Activated T-cell treated with anti-CD3 and anti-CD28 coated beads, Interleukin-2, amount 50 U/mL, for 1 hour (primary cell): ENCODE results near the gene CAMTA1.
"Not testable (repeated sequence)": the region's sequence is repeated elsewhere in the genome, so short reads cannot be mapped to it uniquely, and the experiment has no call there.

Experiments
- DNase-seq: peaks from one replicate; pipeline ENCODE4 v3.0.0-alpha.2; 2020

CAMTA1 gene

GRCh38 chr1:7298749-7299151 lies 513.5 kb downstream of the CAMTA1 start:
- no peak for DNase-seq

DNA sequence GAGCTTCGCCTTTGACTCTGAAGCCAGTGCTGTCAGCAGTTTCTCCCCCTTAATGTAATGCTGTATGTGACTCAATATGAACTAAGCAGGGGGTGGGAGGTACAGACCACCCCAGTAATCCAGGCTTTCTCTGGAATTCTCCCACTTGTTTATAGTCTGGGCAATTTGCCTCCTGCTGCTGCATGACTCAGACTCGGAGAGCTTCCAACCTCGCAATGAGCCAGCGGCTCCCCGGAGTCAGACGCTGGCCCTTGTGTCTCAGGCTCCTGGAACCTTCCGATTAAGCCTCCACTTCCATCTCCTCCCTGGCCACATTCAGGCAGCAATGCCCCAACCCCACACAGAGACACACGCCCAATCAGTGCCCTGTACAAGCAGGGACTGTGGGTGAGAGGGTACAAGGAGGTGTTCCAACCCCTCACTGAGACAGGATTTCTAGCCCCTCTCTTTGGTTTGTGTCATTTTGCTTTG lies 514.1 kb downstream of the CAMTA1 start:
- DNase-seq: no peak

DNA sequence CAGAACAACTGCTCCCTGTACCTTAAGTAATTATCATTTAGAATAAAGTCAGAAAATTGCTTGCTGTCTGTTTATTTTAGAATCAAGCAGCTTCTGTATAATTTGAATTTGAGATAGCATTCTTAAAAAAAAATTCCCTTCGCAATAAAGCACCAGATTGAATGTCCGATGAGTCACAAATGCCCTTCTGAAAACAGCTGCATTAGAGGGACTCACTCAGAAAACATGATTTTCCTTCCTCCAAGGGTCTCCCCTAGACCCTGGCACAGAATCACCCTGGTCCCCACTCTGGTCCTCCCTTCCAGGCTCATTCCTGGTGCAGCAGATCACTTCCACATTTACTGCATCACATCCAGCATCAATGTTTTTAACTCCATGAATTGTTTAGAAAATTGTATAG lies 514.7 kb downstream of the CAMTA1 start:
- no peak for DNase-seq

DNA sequence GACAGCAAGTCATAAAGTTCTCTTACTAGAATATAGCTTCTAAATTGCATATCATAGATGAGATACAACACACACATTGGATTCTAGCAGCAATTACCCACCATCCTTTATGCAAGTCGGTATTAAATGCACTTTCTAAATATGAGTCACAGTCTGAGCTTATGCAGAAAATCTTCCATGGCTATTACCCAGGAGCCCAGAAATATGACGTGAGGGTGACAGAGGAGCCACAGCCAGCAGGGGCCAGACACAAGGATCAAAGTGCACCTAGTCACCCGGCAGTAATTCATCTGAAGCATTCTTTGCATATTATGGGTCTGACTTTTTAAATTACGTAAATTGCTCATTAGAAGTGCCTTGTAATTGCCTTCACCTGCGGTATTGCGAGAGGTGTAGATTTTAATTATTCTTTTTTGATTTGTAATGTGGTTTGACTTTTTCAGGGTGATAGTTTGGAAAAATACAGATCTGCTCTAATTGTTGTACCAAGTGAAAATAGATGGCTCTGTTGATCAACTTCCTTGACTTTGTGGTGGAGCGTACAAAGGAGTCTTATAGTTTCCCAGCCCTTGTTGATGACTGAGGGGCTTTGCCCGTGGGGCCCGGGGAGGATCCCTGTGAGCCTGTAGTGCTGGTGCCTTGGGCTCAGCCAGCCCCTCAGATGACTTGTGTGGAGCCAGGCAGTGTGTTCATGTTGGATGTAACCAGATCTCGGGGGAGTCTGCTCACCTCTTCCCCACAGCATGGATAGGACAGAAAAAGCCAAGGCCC lies 515.8 kb downstream of the CAMTA1 start:
- DNase-seq: no peak

- DNase-seq: no peak
These were observed 516.4 kb downstream of the CAMTA1 start for GRCh38 chr1:7301664-7301981.

- DNase-seq: no peak
These were observed 516.9 kb downstream of the CAMTA1 start for GRCh38 chr1:7302126-7302525.

DNA sequence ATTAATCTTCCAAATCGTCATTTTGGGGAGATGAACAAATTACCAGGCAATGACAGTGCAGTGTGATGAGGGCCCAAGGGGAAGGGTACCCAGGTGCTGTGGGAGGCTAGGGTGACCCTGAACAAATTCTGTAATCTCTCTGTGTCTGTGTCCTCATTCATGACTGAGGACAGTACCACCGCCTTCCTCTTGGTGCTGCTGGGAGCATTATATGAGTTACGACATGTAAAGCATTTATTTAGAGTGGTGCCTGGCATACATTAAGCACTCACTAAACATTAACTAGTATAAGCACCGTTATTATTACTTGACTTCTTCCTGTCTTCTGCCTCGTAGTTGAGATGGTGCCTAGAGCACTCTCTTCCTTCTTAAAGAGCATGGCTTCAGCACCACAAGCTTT lies 517.6 kb downstream of the CAMTA1 start:
- DNase-seq: no peak

- no peak for DNase-seq
These were observed 518.5 kb downstream of the CAMTA1 start for GRCh38 chr1:7303554-7304317.

- DNase-seq: no peak
These were observed 527.9 kb downstream of the CAMTA1 start for GRCh38 chr1:7313081-7313546.

GRCh38 chr1:7313826-7314225 lies 528.6 kb downstream of the CAMTA1 start:
- no peak for DNase-seq

DNA sequence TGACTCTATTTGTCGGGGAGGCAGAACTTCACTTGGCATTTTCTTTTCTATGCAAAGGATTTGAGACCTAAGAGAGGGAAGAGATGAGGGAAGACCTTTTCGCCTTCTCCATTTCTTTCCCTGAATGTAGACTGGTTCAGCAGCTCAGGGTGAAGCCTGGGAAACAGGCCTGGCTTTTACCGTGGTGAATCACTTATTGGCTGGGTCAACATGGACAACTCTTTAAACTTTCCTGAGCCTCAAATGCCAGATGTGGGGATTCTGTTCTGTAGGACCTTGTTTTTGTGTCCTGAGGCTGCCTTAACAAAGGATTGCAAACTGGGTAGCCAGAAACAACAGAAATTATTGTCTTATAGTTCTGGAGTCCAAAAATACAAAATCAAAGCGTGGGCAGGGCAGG lies 530.1 kb downstream of the CAMTA1 start:
- no peak for DNase-seq

GRCh38 chr1:7315946-7316345 lies 530.7 kb downstream of the CAMTA1 start:
- no peak for DNase-seq

GRCh38 chr1:7317888-7318287 lies 532.6 kb downstream of the CAMTA1 start:
- no peak for DNase-seq

GRCh38 chr1:7319196-7319595 lies 533.9 kb downstream of the CAMTA1 start:
- no peak for DNase-seq

- DNase-seq: no peak
These were observed 535.4 kb downstream of the CAMTA1 start for GRCh38 chr1:7320661-7321060.

DNA sequence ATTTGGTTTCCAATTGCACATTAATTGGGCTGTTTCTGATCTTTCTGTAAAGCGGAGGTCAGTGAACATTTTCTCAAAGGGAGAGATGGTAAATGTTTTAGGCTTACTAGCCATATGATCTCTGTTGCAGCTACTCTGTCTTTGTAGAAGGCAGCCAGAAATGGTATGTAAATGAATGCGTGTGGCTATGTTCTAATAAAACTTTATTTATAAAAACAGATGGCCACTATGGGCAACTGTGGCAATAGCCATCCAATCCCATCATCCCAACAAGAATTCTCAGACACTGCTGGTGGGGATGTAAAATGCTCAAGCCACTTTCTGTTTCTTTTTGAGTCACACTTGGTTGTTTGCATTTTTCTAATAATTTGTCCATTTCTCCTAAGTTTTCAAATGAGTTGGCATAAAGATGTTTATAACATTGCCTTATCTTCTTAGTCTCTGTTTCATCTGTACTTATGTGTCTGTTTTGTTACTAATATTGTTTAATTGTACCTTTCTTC lies 537.1 kb downstream of the CAMTA1 start:
- DNase-seq: no peak

- no peak for DNase-seq
These were observed 537.7 kb downstream of the CAMTA1 start for GRCh38 chr1:7322912-7323311.

- no peak for DNase-seq
These were observed 540.0 kb downstream of the CAMTA1 start for GRCh38 chr1:7325254-7325653.

- no peak for DNase-seq
These were observed 541.1 kb downstream of the CAMTA1 start for GRCh38 chr1:7326366-7326765.

DNA sequence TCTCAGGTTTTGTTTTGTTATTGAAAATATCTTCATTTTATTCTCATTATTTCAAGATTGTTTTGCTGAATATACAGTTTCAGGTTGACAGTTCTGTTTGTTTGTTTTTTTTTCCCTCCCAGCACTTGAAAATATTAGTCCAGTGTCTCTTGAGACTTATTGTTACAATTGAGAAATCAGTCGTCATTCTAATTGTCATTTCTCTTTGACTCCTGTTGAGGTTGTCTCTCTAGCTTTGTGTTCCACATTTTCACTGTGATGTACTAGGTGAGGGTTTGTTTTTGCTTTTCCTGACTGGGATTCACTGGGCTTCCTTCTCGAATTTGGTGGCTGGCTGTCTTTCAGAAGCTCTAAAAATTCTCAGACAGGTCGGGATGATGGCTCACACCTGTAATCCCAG lies 542.6 kb downstream of the CAMTA1 start:
- no peak for DNase-seq

DNA sequence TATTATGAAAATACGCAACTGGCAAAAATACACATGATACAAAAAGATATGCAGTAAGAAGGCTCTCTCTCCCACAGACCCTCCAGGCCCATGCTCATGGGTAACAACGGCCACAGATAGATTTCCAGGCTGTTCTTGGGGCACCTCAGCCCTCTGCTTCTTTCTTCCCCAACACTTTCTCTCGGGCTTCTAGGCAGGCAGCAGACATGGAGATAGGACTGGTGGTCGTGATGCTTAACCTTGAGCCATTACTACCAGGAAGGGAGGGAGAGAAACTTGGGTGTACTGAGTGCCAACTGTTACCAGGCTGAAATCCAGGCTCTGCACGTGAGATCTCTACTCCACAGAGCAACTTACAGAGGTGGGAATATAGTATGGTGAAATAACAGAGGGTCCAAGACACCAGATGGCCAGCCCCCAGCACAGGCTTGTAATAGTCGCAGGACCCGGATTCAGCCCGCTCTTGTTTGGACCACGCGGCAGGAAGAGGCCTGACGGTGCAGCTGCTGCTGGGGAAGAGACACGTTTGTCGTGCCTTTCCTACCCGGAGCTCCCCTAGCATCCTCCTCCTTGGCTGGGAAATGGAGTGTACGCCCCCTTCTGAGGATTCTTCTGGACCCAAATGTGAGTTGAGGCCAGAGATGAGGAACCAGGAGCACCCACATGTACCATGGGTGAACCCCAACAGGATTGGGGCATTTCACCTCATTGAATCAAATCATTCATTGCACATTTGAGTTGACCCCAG lies 544.8 kb downstream of the CAMTA1 start:
- DNase-seq: no peak

DNA sequence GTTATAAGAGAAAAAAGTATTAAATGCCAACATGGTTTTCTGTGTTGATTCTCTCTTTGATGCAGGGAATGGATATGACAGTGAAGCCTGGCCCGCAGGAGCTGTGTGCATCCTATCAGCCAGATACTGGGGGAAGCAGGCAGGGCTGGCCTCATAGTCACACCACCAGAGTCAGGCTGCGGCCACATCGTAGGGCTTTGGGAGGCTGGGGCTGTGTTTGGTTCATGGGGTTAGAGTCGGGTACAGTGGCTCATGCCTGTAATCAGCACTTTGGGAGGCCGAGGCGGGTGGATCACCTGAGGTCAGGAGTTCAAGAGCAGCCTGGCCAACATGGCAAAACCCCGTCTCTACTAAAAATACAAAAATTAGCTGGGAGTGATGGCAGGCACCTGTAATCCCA lies 545.5 kb downstream of the CAMTA1 start:
- not testable (repeated sequence) for DNase-seq

GRCh38 chr1:7331926-7332535 lies 546.8 kb downstream of the CAMTA1 start:
- DNase-seq: no peak
